Measurements from ENCODE around the gene CD46. TPM values are rescaled to one million over a fixed set of nuclear protein-coding genes. Genes with fewer than 3 reads are reported as not detected.

Gene CD46
- total RNA-seq, 1 donor from 2014 or later: 64.5 TPM

GRCh38 chr1:207815466-207815865 lies 63.6 kb downstream of the CD46 start:
- peak overlapping the region; percentile 23 to 79 for H3K4me3 ChIP-seq
- H3K9me3 ChIP-seq: no peaks in the 10 kb centered on the region
- peaks cover 66 to 94% of the 10 kb centered on the region in 2 donors for H3K36me3 ChIP-seq
- TF ChIP-seq CTCF (IDR thresholded peaks at IDR 0.05): no peak
- H3K27ac ChIP-seq: peak overlapping the region; percentile 95 to 98
- peak in 1 of 2 donors; percentile 44 for DNase-seq (ENCODE audit: low spot score in 2 of 2)
- intact Hi-C loops (cut with DNase I): loop anchor here (10.0 kb wide), 1 partner anchor 49 kb away; no protein-coding TSS in a partner anchor
- peaks cover 56 to 91% of the 10 kb centered on the region in 2 donors for H3K4me1 ChIP-seq
- H3K27me3 ChIP-seq: no peaks in the 10 kb centered on the region

GRCh38 chr1:207815913-207816291 lies 64.0 kb downstream of the CD46 start:
- peaks cover 52 to 87% of the 10 kb centered on the region in 2 donors for H3K4me1 ChIP-seq
- peak in 1 of 2 donors; percentile 50 for DNase-seq (ENCODE audit: low spot score in 2 of 2)
- no peak for TF ChIP-seq CTCF (IDR thresholded peaks at IDR 0.05)
- H3K27me3 ChIP-seq: no peaks in the 10 kb centered on the region
- peaks cover 66 to 93% of the 10 kb centered on the region in 2 donors for H3K36me3 ChIP-seq
- intact Hi-C loops (cut with DNase I): loop anchor here (10.0 kb wide), 1 partner anchor 49 kb away; no protein-coding TSS in a partner anchor
- H3K9me3 ChIP-seq: no peaks in the 10 kb centered on the region
- peak overlapping the region; percentile 95 to 98 for H3K27ac ChIP-seq
- H3K4me3 ChIP-seq: peak overlapping the region; percentile 72 to 79

DNA sequence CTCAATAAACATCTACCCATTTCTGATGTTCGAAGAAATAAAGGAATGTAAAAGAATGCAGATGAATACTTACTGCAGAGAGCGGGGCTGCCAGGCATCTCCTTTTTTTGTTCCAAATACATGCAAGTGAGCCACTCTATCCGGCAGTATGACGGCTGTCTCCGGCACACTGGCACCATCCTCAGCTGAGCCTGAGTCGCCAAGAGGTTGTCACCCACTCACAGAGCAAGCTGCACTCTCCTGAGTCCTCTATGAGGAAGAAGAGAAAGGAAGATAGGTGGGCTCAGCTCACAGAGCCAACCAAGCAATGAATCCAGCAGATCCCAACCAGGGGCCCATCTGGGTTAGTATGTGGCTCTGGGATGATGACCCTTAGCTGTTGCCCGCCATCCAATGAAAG lies 65.3 kb downstream of the CD46 start:
- no peak for TF ChIP-seq CTCF (IDR thresholded peaks at IDR 0.05)
- Histone ChIP-seq H3K27me3 (no peaks in the 10 kb centered on the region), H3K36me3 (peaks cover 59 to 93% of the 10 kb centered on the region in 2 donors), H3K9me3 (no peaks in the 10 kb centered on the region), H3K27ac (peak overlapping the region; percentile 95 to 98), H3K4me3 (peak overlapping the region; percentile 72 to 79), H3K4me1 (peaks cover 45 to 76% of the 10 kb centered on the region in 2 donors)
- peak in 1 of 2 donors; percentile 64 for DNase-seq (ENCODE audit: low spot score in 2 of 2)
- intact Hi-C loops (cut with DNase I): loop anchor here (10.0 kb wide), 1 partner anchor 48 kb away; no protein-coding TSS in a partner anchor

DNA sequence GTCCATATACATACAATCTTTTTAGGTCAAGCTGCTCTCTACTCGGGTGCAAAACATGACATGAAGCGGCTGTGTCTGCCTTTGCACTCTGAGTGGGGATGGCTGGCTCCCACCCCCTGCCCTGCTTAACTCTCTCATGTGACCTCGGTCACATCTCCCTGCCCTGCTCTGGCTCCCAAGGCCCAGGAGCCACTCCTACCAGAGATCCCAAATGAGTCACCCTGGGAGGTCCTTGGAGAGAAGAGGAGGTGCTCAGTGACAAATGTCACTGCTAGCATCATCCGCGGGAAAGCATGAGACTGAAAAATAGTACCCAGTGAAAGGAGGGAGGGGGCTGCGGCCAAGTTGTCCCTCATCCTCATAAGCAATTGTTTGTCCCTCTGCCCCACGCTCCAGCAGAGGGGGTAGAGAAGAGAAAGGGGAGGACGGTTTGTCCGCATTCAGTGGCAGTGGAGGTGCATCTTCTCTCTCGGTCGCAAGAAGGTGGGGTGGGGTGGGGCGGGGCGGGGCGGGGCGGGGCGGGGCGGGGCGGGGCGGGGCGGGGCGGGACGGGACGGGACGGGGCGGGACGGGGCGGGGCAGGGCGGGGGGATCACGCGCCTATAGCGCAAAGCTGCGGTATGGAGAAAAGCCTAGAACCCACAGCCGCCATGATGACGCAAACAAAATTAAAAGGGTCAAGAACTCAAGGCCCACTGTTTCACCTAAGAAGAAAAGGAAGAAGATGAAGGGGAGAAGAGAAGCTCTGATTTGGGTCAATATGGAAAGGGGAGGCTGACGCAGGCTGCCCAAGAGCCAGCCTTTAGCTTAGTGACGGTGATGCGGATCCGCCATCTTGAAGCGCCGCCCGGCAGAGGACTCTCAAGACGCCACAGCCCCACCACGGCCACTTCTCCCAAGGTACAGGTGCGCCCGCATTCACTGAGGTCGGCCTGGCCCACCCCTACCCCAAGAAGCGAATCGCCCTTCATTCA lies 66.2 kb downstream of the CD46 start:
- Histone ChIP-seq H3K27me3 (no peaks in the 10 kb centered on the region), H3K27ac (peak overlapping the region; percentile 95 to 98), H3K4me1 (peaks cover 36 to 67% of the 10 kb centered on the region in 2 donors), H3K36me3 (peaks cover 50 to 86% of the 10 kb centered on the region in 2 donors), H3K4me3 (peak overlapping the region; percentile 72 to 79), H3K9me3 (no peaks in the 10 kb centered on the region)
- DNase-seq (ENCODE audit: low spot score in 2 of 2): peak in 1 of 2 donors; percentile 68
- TF ChIP-seq CTCF (IDR thresholded peaks at IDR 0.05): no peak
- intact Hi-C loops (cut with DNase I): loop anchor here (10.0 kb wide), 1 partner anchor 47 kb away; no protein-coding TSS in a partner anchor

- Histone ChIP-seq H3K4me3 (peak overlapping the region; percentile 72 to 79), H3K36me3 (peaks cover 42 to 77% of the 10 kb centered on the region in 2 donors), H3K4me1 (peaks cover 27 to 58% of the 10 kb centered on the region in 2 donors), H3K27me3 (no peaks in the 10 kb centered on the region), H3K27ac (peak overlapping the region; percentile 95 to 98), H3K9me3 (no peaks in the 10 kb centered on the region)
- TF ChIP-seq CTCF (IDR thresholded peaks at IDR 0.05): no peak
- intact Hi-C loops (cut with DNase I): loop anchor here (10.0 kb wide), 1 partner anchor 46 kb away; no protein-coding TSS in a partner anchor
- DNase-seq (ENCODE audit: low spot score in 2 of 2): peak in 1 of 2 donors; percentile 78
Observed at GRCh38 chr1:207818971-207819451, 67.2 kb downstream of the CD46 start.

All from ascending aorta (tissue), 2 donors.